Smooth muscle cell (in vitro differentiated cells): ENCODE measurements around the gene CLPTM1. TPM values are rescaled to one million over a fixed set of nuclear protein-coding genes. Genes with fewer than 3 reads are reported as not detected.
"Not testable (repeated sequence)": the region's sequence is repeated elsewhere in the genome, so short reads cannot be mapped to it uniquely, and the experiment has no call there.

Experiments used
- DNase-seq: peaks from one replicate; lab custom pipeline; 2025; ENCODE audit not compliant: unreplicated experiment; lab: John Stamatoyannopoulos, UW
- H2AFZ ChIP-seq: fragments of 200-600 bp; sonication (generic); 2 replicates; pipeline ENCODE4 v1.6.0; 2016; ENCODE audit warnings: antibody characterized with exemption, low read depth, mild to moderate bottlenecking
- H3F3A ChIP-seq: fragments of 200-600 bp; sonication (generic); 2 replicates; pipeline ENCODE4 v1.6.0; 2017; ENCODE audit warnings: antibody characterized with exemption, low read depth
- H3K27ac ChIP-seq: fragments of 200-600 bp; sonication (generic); 2 replicates; pipeline ENCODE4 v1.5.1; 2016; ENCODE audit warnings: low read depth, mild to moderate bottlenecking
- H3K27me3 ChIP-seq: fragments of 200-600 bp; sonication (generic); 2 replicates; pipeline ENCODE4 v1.6.1; 2016; ENCODE audit warnings: low read depth, mild to moderate bottlenecking
- H3K36me3 ChIP-seq: fragments of 200-600 bp; sonication (generic); 2 replicates; pipeline ENCODE4 v1.5.1; 2016; ENCODE audit warnings: low read depth
- H3K4me1 ChIP-seq: fragments of 200-600 bp; sonication (generic); 2 replicates; pipeline ENCODE4 v1.5.1; 2016; ENCODE audit warnings: low read depth
- H3K4me2 ChIP-seq: fragments of 200-600 bp; sonication (generic); 2 replicates; pipeline ENCODE4 v1.6.0; 2016; ENCODE audit warnings: mild to moderate bottlenecking
- H3K4me3 ChIP-seq: fragments of 200-600 bp; sonication (generic); 2 replicates; pipeline ENCODE4 v1.5.1; 2016; ENCODE audit warnings: mild to moderate bottlenecking
- H3K79me2 ChIP-seq: fragments of 200-600 bp; sonication (generic); 2 replicates; pipeline ENCODE4 v1.6.0; 2016; ENCODE audit warnings: low read depth, mild to moderate bottlenecking
- H3K9ac ChIP-seq: fragments of 200-600 bp; sonication (generic); 2 replicates; pipeline ENCODE4 v1.6.0; 2016; ENCODE audit warnings: low read depth
- H3K9me3 ChIP-seq: fragments of 200-600 bp; sonication (generic); replicated peaks from 2 replicates; pipeline ENCODE4 v1.5.1; 2016; ENCODE audit warnings: low read depth
- H4K20me1 ChIP-seq: fragments of 200-600 bp; sonication (generic); 2 replicates; pipeline ENCODE4 v1.6.0; 2016; ENCODE audit warnings: low read depth
- WGBS: methylation state at CpG from one replicate; pipeline ENCODE4 v1.1.7; 2016; ENCODE audit warnings: low lambda C conversion rate; 5-methylcytosine and 5-hydroxymethylcytosine counted together
- polyA plus RNA-seq: library from polyadenylated mRNA; unstranded; fragments of >200 nt; fragmentation: Nextera tagmentation; extraction: Ambion mirVana; gene quantifications from 2 replicates; pipeline ENCODE4 v1.2.1, GENCODE V29; 2016
- total RNA-seq: library from RNA; depleted of rRNA; stranded (reverse); fragments of >200 nt; gene quantifications from 2 replicates; pipeline ENCODE4 v1.2.3, GENCODE V29; 2014
- TF ChIP-seq, protein P1 (sequence below): fragments of 200-600 bp; sonication (generic); IDR thresholded peaks from 2 replicates; pipeline ENCODE4 v1.5.1; 2017; ENCODE audit warnings: borderline replicate concordance, mild to moderate bottlenecking, antibody characterized with exemption; ENCODE audit not compliant: insufficient read depth, poor library complexity, severe bottlenecking

Gene CLPTM1
- total and polyA plus RNA-seq, 2 experiments from 2014 or later = 41.9 to 62.1 TPM

DNA sequence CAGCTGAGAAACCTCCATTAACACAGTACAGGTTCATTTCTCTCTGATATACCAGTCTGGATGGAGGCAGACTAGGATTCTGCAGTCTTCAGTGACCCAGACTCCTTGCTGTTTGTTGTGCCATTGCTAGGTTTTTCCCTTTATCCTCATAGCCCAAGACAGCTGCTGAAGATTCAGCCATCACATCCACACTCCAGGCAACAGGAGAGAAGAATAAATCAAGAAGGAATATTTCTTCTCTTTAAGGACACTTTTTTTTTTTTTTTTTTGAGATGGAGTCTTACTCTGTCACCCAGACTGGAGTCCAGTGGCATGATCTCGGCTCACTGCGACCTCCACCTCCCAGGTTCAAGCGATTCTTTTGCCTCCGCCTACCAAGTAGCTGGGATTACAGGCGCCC is 14.3 kb downstream of the CLPTM1 start:
- no peaks in the 10 kb centered on the region for H3K27me3 ChIP-seq
- no peak overlapping the region for H3K9ac ChIP-seq
- 96% methylated on average over 5 of the region's 5 CpGs for WGBS
- no peak overlapping the region for H3K27ac ChIP-seq
- TF ChIP-seq, protein P1, sequence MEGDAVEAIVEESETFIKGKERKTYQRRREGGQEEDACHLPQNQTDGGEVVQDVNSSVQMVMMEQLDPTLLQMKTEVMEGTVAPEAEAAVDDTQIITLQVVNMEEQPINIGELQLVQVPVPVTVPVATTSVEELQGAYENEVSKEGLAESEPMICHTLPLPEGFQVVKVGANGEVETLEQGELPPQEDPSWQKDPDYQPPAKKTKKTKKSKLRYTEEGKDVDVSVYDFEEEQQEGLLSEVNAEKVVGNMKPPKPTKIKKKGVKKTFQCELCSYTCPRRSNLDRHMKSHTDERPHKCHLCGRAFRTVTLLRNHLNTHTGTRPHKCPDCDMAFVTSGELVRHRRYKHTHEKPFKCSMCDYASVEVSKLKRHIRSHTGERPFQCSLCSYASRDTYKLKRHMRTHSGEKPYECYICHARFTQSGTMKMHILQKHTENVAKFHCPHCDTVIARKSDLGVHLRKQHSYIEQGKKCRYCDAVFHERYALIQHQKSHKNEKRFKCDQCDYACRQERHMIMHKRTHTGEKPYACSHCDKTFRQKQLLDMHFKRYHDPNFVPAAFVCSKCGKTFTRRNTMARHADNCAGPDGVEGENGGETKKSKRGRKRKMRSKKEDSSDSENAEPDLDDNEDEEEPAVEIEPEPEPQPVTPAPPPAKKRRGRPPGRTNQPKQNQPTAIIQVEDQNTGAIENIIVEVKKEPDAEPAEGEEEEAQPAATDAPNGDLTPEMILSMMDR = no peak
- H4K20me1 ChIP-seq = peaks cover 40% of the 10 kb centered on the region
- DNase-seq = no peak
- H3K9me3 ChIP-seq = no peaks in the 10 kb centered on the region
- no peaks in the 10 kb centered on the region for H3K4me1 ChIP-seq
- H2AFZ ChIP-seq = no peak overlapping the region
- H3K79me2 ChIP-seq = peaks cover 8% of the 10 kb centered on the region
- H3K36me3 ChIP-seq = peaks cover 5% of the 10 kb centered on the region
- H3K4me3 ChIP-seq = no peak overlapping the region
- H3F3A ChIP-seq = no peaks in the 10 kb centered on the region
- H3K4me2 ChIP-seq = no peak overlapping the region

DNA sequence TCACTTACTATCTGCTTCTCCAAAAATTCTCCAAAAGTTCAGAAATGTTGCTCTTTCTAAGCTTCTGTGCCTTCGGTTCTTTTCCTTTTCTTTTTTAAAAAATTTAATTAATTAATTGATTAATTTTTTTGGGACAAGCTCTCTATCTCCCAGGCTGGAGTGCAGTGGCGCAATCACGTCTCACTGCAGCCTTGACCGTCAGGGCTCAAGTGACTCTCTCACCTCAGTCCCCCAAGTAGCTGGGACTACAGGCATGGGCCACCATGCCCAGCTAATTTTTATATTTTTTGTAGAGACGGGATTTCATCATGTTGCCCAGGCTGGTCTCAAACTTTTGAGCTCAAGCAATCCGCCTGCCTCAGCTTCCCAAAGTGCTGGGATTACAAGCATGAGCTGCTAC is 16.3 kb downstream of the CLPTM1 start:
- H3K27ac ChIP-seq, H3K9me3 ChIP-seq, DNase-seq, H3F3A ChIP-seq, H3K4me2 ChIP-seq, H3K9ac ChIP-seq, H3K36me3 ChIP-seq, H3K4me1 ChIP-seq, H3K27me3 ChIP-seq, H3K79me2 ChIP-seq, H2AFZ ChIP-seq, H3K4me3 ChIP-seq: not testable (repeated sequence)
- H4K20me1 ChIP-seq = peaks cover 24% of the 10 kb centered on the region
- 90% methylated on average over 6 of the region's 6 CpGs for WGBS

DNA sequence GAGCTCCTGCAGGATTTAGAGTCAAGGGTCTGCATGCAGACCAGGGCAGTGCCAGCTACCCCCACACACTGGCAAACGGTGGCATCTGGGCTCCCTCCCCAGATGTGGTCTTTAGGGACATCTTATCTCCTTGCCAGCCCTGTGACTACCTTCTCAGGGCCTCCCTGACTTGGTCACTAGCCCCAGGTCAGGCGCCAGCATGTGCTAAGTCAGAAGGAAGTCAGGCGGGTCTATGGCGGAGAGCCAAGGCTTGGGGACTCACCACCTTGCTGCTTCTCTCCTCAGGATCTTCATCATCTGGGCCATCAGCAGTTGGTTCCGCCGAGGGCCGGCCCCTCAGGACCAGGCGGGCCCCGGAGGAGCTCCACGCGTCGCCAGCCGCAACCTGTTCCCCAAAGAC is 17.6 kb downstream of the CLPTM1 start:
- H2AFZ ChIP-seq = no peak overlapping the region
- TF ChIP-seq, protein P1 = no peak
- peaks cover 10% of the 10 kb centered on the region for H3K36me3 ChIP-seq
- H3K4me3 ChIP-seq = no peak overlapping the region
- no peaks in the 10 kb centered on the region for H3F3A ChIP-seq
- H3K9ac ChIP-seq = no peak overlapping the region
- H3K4me1 ChIP-seq = no peaks in the 10 kb centered on the region
- H3K9me3 ChIP-seq = no peaks in the 10 kb centered on the region
- 92% methylated on average over 13 of the region's 13 CpGs for WGBS
- no peak for DNase-seq
- no peak overlapping the region for H3K4me2 ChIP-seq
- H3K27me3 ChIP-seq = no peaks in the 10 kb centered on the region
- no peaks in the 10 kb centered on the region for H3K79me2 ChIP-seq
- H4K20me1 ChIP-seq = peaks cover 24% of the 10 kb centered on the region
- no peak overlapping the region for H3K27ac ChIP-seq

DNA sequence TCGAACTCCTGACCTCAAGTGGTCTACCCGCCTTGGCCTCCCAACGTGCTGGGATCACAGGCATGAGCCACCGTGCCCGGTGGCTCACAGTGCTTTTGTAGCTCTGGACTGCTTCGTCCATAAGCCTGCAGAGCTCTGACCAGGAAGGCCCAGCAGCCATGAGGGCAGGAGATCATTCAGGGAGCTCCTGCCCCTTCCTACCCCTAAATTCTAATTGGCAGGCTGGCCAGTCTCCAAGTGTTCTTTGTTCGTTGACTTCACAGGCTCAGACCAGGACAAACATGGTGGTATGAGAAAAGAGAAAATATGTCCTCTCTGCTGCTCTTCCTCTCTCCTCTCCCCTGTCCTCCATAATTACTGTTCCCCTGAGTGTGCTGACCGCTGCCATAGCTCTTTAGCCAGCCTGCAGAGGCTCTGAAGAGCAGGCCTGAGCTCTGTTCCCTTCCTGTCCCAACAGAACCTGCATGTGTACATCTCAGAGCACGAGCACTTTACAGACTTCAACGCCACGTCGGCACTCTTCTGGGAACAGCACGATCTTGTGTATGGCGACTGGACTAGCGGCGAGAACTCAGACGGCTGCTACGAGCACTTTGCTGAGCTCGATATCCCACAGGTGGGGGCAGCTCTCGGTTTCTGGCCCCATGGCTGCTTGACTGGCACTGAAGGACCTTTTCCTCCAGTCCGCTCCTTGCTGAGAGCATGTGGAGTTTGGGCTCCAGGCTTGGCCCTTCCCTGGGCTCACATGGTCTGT is 19.0 kb downstream of the CLPTM1 start:
- Histone ChIP-seq H4K20me1 (peaks cover 24% of the 10 kb centered on the region), H3K4me3 (no peak overlapping the region), H3K27me3 (no peaks in the 10 kb centered on the region), H3K36me3 (peaks cover 10% of the 10 kb centered on the region), H3K4me2 (no peak overlapping the region), H2AFZ (no peak overlapping the region), H3K27ac (no peak overlapping the region), H3K4me1 (no peaks in the 10 kb centered on the region), H3K9me3 (no peaks in the 10 kb centered on the region), H3K9ac (no peak overlapping the region), H3F3A (no peaks in the 10 kb centered on the region), H3K79me2 (no peaks in the 10 kb centered on the region)
- TF ChIP-seq, protein P1 = no peak
- 98% methylated on average over 21 of the region's 21 CpGs for WGBS
- DNase-seq = no peak
